GM19452 (cell line): Measurements from ENCODE around the gene SATB2.

Experiments
- ATAC-seq: cut with Tn5 transposase; IDR thresholded peaks from one replicate; pipeline ENCODE4 v1.9.1; 2021; ENCODE audit not compliant: unreplicated experiment

The SATB2 gene

GRCh38 chr2:199336546-199336945 lies 121.2 kb downstream of the SATB2 start:
- ATAC-seq = no peak

DNA sequence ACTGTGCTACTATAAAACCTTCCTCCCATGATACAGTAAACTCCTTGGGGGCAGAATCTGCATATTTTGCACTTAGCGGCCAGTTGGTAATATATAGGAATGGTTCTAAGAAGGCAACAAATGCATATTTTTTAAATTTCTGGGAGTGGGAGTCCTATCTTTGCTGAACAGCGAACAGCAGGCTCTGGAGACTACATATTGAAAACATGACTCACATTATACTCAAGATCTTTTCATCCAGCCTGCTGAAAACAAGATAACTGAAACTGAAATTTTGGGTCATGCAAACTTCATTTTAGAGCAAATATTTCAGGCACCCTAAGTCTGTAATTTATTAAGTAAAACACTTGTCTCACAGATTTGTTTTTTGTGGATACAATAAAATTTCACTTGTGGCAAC lies 122.2 kb downstream of the SATB2 start:
- ATAC-seq = no peak

DNA sequence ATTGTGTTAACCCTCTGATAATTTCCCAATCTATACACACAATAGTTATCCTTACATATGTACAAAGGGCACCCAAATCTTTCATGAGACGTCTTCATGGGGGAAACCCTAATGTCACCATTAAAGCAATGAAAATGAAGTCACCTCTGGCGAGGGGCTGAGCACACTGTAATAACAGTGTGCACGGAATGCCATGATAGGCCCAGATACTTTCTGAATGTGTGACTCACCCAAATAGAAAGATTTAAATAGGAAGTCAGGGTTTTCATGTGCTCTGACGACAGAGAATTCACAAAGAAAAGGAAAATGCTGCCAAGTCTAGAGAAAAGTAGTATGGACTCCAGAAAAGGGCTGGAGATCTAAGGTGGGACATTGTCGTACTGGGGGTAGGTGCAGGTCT lies 128.3 kb downstream of the SATB2 start:
- ATAC-seq = no peak

DNA sequence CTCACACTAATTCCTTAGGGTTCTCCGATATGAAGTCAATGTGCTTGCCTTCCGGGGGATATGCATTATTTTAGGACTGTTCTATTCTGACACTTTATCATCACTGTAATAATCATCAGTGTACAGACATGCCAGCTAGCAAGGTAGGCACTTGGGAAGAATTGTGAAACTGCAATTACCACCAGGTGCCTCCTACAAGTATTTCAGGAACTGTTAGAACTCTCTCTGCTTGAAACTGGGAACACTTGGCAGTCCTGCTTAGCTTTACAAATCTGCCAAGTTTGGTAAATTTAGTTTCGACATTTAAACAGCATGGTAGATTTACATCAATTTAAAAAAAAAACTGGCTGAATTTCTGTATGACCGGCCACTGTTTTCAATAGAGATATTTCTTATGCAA lies 128.7 kb downstream of the SATB2 start:
- no peak for ATAC-seq

DNA sequence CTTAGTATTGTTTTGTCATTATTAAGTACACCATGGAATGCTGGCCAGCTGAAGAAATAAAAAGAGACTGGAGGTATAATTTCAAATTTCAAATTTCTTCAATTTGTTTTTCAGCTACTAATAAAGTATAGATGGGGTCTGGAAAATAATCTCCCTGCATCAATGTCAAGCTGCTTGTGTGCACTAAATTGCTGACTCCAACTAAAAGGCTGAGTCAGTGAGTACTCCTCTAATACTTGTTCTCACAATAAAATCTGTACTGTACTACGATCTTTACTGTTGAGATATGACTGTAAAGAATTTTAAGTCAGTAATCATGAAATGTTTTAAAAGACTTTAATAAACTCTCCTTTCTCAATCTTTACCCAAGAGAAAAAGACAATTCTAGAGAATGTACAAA lies 131.9 kb downstream of the SATB2 start:
- ATAC-seq = no peak

DNA sequence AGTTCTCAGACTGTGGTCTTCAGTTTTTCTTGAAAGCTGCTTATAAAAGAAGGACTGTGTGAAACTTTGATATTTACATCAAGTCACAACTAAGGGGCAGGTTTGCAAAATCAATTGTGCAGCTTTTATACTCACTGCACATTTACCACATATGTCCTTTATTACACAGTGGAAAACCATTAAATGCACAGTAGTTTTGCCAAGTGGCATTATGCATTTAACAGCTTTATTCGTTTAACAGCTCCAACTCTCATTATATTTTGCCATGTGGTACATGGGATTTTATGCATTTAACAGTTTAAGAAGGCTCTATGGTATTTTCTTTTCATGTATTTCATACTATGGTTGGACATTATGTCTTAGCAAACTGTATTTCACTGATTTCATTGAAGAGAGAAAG lies 135.6 kb downstream of the SATB2 start:
- ATAC-seq = no peak

DNA sequence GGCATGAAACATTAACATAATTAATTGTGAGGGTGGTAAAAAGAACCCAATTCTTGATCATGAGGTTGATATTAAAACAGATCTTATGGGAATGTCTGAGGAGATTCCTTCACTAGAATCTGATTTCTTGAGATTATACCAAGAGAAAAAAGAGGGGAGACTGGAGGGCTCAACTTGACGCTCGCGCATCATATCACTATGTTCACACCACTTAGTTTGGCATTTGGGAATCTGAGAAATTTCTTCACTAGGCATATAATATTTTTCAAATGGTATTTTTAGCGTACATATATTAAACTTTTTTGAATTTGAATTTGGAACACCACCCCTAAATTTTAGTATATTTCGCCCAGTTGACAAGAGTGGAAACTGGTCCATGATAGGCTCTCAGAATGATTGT lies 140.1 kb downstream of the SATB2 start:
- ATAC-seq = no peak

GRCh38 chr2:199316851-199317250 lies 140.9 kb downstream of the SATB2 start:
- no peak for ATAC-seq

DNA sequence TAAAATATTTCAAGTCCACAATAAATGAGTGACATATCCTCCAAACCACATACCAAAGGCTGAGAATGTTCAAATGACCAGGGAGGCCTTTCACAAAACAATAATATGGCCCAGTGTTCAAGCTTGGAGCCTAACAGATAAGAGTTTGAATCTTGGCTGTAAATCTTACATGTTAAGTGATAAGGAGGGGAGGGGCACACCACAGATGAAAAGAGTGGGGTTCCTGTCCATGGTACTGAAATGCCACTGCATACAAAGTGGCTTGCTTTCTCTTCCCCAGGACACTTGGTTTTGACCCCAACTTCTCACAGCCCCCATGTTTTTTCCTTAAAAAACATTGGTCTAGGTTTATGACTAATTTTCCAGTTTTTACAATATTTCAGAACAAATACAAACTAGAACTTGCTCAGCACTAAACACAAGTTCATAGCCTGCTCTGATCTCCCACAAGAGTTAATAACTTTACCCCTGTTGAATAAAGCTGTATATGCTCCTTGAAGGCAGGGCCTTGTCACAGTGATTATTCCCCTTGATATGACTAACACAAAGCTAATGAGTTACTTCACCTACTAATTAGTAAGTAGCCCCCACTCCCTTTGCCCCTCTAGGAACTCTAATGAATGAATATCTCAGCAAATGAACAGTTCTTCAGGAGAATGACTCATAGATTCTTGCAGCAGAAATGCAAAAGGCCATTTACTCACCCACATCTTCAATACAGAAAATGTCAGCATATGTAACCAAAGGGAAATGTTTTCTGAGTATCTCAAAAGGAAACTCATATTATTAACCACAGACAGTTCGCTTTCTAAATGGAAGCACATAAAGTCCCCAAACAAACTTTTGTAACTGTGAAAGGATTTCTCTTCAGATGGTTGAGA lies 142.2 kb downstream of the SATB2 start:
- ATAC-seq = no peak

- no peak for ATAC-seq
Measured at GRCh38 chr2:199312931-199313330, 144.8 kb downstream of the SATB2 start.

DNA sequence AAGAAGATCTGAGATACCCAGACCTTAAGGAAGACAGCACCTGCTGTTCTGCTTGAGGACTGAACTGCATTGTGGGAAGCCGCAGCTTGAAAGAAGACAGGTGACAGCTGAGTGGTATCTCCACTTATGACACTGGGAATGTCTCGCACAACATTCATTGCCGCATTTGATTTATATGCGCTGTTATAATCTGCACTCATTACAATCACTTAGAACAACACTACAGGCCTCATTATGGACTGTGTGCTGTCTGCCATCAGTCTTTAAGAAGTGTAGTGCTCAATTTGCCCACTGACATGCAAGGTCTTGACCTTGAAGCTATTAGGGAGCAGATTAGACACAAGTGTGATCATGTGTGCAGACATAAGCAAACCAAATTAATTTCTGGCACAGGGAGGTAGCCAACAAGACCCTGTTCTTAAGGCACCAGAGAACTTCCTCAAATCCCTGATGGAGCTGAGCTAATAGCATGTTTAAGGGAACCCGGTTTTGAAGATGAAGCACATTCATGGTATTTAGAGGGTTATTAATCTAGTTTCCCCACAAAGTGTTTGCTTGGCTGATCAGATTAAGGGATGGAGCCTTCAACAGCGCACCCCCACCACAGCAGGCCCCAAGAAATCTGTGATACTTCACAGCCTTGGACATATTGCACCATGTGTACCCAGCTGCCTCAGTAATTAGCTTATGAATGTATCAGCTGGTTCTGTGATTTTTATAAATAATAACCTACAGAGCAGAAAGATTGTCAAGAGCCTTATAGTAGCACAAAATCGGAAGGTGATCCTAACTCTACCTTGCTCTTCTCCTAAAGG lies 146.8 kb downstream of the SATB2 start:
- ATAC-seq = no peak

DNA sequence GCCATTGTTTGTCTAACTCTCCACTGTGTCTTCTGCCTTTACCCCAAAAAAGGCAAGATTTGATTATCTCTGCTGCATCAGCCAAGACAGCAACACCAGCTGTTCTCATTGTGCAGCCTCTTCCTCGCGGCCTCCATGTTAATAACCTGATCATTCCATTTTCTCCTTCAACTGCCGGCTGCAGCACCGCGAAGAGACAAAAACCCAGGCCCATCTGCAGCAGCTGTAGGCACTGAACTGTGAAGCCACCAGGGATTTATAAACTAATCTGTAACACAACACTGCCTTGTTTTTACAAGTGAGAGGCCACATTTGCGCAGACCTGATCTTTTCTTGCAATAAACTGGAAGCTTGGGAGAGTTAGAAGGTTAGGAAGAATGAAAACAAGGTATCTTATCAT lies 147.8 kb downstream of the SATB2 start:
- ATAC-seq = no peak

DNA sequence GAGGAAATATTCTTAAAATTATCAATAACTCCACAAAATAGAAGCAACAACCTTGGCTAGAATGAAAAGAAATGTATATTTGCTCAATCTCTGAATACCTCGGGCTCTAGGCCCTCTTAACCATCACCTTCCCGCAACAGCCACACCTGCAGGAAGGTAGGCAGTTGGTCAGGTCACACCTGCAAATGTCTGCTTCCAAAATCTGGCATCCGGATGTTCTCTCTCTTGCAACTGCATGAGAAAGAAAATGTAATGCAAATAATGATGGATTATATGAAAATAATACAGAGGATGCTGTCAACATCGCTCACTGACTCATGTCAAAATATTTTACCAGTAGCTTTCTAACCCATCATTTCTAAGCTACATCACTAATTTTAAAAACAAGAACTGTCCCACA lies 148.3 kb downstream of the SATB2 start:
- no peak for ATAC-seq

DNA sequence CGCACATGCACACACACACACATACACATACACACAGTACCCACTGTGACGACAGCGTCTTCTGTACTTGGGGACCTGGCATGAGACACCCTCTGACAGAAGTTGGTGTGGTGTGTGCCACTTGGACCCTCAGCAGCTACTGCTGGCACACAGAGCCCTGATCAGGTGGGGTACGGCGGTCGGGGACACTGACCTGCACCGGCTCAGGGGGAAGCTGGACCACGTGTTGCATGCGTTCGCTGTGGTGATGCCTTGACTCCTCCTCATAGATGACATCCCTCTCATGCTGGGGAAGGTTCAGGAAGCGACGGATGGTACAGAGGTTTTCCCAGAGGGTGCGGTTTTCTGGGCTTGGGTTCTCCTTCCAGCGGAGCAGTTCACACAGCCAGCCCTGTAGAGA lies 149.2 kb downstream of the SATB2 start:
- ATAC-seq = no peak

DNA sequence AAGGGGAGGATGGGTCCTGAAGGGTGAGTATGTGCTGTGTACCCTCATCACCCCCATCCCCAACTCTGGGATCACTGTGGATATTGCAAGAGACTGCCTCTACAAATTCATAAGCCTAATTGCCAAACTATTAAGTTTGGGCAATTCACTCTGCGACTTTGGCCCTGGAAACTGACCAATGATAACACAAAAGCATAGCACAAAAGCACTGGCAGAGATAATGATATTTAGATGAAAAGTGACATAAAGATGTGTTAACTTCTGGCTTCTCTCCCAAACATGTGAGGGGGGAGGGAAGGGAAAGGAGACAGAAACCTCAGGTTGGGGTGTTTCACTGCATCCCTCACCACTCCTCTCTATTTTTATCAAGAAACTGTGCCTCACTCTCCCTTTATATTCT lies 150.3 kb downstream of the SATB2 start:
- ATAC-seq = no peak

GRCh38 chr2:199306116-199306515 lies 151.6 kb downstream of the SATB2 start:
- ATAC-seq = no peak

- no peak for ATAC-seq
Measured at GRCh38 chr2:199303728-199304177, 154.0 kb downstream of the SATB2 start.

- ATAC-seq = no peak
Measured at GRCh38 chr2:199302851-199303250, 154.9 kb downstream of the SATB2 start.

DNA sequence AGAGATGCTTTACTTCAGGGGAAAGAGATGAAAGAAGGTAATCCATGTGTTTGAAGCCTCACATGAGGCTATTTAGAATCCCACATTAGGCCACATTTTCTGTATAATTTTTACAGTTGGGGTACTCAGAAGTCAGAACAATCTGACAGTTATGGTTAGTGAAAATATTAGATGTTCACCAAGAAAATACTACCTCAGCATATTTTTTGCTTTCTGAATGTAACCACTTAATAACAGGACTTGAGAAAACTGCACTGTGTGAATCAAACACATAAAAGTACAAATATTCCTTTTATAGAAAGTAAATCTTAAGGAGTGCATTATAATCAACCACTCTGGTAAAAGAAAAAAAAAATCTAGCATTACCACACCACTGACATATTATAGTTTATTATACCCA lies 169.3 kb downstream of the SATB2 start:
- ATAC-seq = no peak

- no peak for ATAC-seq
Measured at GRCh38 chr2:199282309-199282708, 175.4 kb downstream of the SATB2 start.

- no peak for ATAC-seq
Measured at GRCh38 chr2:199279146-199279545, 178.6 kb downstream of the SATB2 start.

DNA sequence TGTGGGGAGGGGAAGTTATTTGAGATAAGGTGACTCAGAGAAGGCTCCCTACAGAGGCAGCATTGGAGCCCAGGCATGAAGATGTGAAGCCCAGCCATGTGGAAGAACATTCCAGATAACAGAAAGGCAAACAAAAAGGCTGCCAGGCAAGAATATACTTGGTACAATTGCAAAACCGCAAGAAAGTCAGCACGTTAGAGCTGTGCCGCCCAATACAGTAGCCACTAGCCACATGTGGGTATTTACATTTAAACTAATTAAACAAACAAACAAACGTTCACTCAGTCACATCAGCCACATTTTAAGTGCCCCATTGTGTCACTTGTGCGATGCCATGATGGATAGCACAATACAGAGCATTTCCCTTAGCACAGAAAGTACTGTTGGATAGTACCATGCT lies 179.6 kb downstream of the SATB2 start:
- no peak for ATAC-seq
